H1 (cell line): Measurements from ENCODE around the gene ANKS1B. TPM values are rescaled to one million over a fixed set of nuclear protein-coding genes. Genes with fewer than 3 reads are reported as not detected.

Experiments
- CTCF ChIA-PET: fragments of 300-600 bp; sonication (Branson Sonifier 250); formaldehyde crosslinking; loops from one replicate; lab custom pipeline; 2021; ENCODE audit not compliant: partially characterized antibody; lab: Charles Lee
- POLR2A ChIA-PET: fragments of 300-600 bp; sonication (Branson Sonifier 250); formaldehyde crosslinking; loops from one replicate; lab custom pipeline; 2021; ENCODE audit warnings: inconsistent platforms; ENCODE audit not compliant: partially characterized antibody; lab: Charles Lee
- DNase-seq, 2 experiments: peaks; one replicate each; pipeline versions ENCODE4 v3.0.0 to v3.0.0-alpha.2; 2010 to 2022; ENCODE audit warnings: low spot score in 2 of 2, low read depth in 1 of 2, mixed read lengths in 1 of 2
- FAIRE-seq: peaks from 2 replicates; lab custom pipeline; 2011; peaks lifted over from hg19 to GRCh38; lab: Jason Lieb, UNC
- H2AFZ ChIP-seq: 2 replicates; pipeline ENCODE4 v1.8.1; 2012; ENCODE audit warnings: low read length, inconsistent platforms
- H2AK5ac ChIP-seq: 2 replicates; pipeline ENCODE4 v1.6.1; 2013; ENCODE audit warnings: low read depth, low read length
- H2BK120ac ChIP-seq: replicated peaks from 2 replicates; pipeline ENCODE3; 2013; ENCODE audit warnings: low read depth, low read length, inconsistent platforms
- H2BK12ac ChIP-seq: 2 replicates; pipeline ENCODE4 v1.6.1; 2013; ENCODE audit warnings: low read depth, low read length
- H2BK15ac ChIP-seq: 2 replicates; pipeline ENCODE4 v1.6.1; 2013; ENCODE audit warnings: low read length
- H2BK20ac ChIP-seq: 2 replicates; pipeline ENCODE4 v1.6.1; 2013; ENCODE audit warnings: low read length
- H2BK5ac ChIP-seq: 2 replicates; pipeline ENCODE4 v1.6.1; 2013; ENCODE audit warnings: low read depth, low read length
- H3K14ac ChIP-seq: 2 replicates; pipeline ENCODE4 v1.6.1; 2013; ENCODE audit warnings: inconsistent platforms; ENCODE audit not compliant: insufficient read length
- H3K18ac ChIP-seq: 2 replicates; pipeline ENCODE4 v1.6.1; 2013; ENCODE audit warnings: low read length; ENCODE audit errors: extremely low read depth
- H3K23ac ChIP-seq: 2 replicates; pipeline ENCODE4 v1.6.1; 2013; ENCODE audit warnings: inconsistent platforms; ENCODE audit not compliant: insufficient read length
- H3K23me2 ChIP-seq: 2 replicates; pipeline ENCODE4 v1.6.1; 2013; ENCODE audit warnings: low read depth, low read length
- H3K27ac ChIP-seq: 2 replicates; pipeline ENCODE4 v1.6.1; 2011; ENCODE audit warnings: low read depth, low read length, inconsistent platforms
- H3K27me3 ChIP-seq, 4 experiments: replicated peaks in 1 of 4; 1 replicate in 1 of 4; 2 replicates in 3 of 4; pipeline versions ENCODE4 v1.6.1 to v1.8.1; 2011 to 2013; ENCODE audit warnings: low read length in 3 of 4, mild to moderate bottlenecking in 3 of 4, inconsistent platforms in 2 of 4, mixed read lengths in 2 of 4, moderate library complexity in 1 of 4; ENCODE audit not compliant: control insufficient read depth in 3 of 4, insufficient read depth in 3 of 4; ENCODE audit errors: extremely low read depth in 1 of 4
- H3K36me3 ChIP-seq, 4 experiments: 2 replicates each; pipeline versions ENCODE4 v1.6.1 to v1.8.1; 2011 to 2013; ENCODE audit warnings: mild to moderate bottlenecking in 4 of 4, low read length in 3 of 4, moderate library complexity in 2 of 4, control low read depth in 1 of 4, inconsistent platforms in 1 of 4; ENCODE audit not compliant: insufficient read depth in 4 of 4, control insufficient read depth in 2 of 4
- H3K4ac ChIP-seq: replicated peaks from 2 replicates; pipeline ENCODE3; 2013; ENCODE audit warnings: low read length, low read depth, mixed read lengths, inconsistent platforms; ENCODE audit not compliant: insufficient read length
- H3K4me1 ChIP-seq, 4 experiments: replicated peaks in 1 of 4; 1 replicate in 1 of 4; 2 replicates in 3 of 4; pipeline versions ENCODE4 v1.6.1 to v1.8.1; 2011 to 2013; ENCODE audit warnings: low read length in 3 of 4, inconsistent platforms in 2 of 4, mixed read lengths in 1 of 4; ENCODE audit not compliant: insufficient read depth in 4 of 4, control insufficient read depth in 3 of 4
- H3K4me2 ChIP-seq, 2 experiments: 2 replicates each; pipeline versions ENCODE4 v1.6.1 to v1.8.1; 2011 to 2013; ENCODE audit warnings: low read depth in 2 of 2, low read length in 2 of 2, control low read depth in 1 of 2, inconsistent platforms in 1 of 2, mild to moderate bottlenecking in 1 of 2; ENCODE audit not compliant: insufficient read depth in 1 of 2
- H3K4me3 ChIP-seq, 4 experiments: fragments of 200-600, 300-600 bp in 1 of 4; sonication (generic), shearing (Covaris generic), sonication (Bioruptor Twin) in 1 of 4; 2 replicates each; pipeline versions ENCODE4 v1.5.1 to v1.8.1; 2011 to 2016; ENCODE audit warnings: low read length in 4 of 4, low read depth in 3 of 4, control low read depth in 2 of 4, inconsistent platforms in 2 of 4, mild to moderate bottlenecking in 2 of 4, mixed read lengths in 1 of 4, moderate library complexity in 1 of 4; ENCODE audit not compliant: insufficient read depth in 2 of 4; ENCODE audit errors: extremely low read depth in 1 of 4
- H3K56ac ChIP-seq: replicated peaks from 2 replicates; pipeline ENCODE3; 2013; ENCODE audit warnings: low read depth, mild to moderate bottlenecking, mixed read lengths, low read length, inconsistent platforms; ENCODE audit not compliant: insufficient read length
- H3K79me1 ChIP-seq: 2 replicates; pipeline ENCODE4 v1.6.1; 2013; ENCODE audit warnings: low read depth, low read length, control low read depth
- H3K79me2 ChIP-seq, 2 experiments: 2 replicates each; pipeline versions ENCODE4 v1.6.1 to v1.8.1; 2012 to 2013; ENCODE audit warnings: low read length in 2 of 2, mild to moderate bottlenecking in 2 of 2, inconsistent platforms in 1 of 2; ENCODE audit not compliant: insufficient read depth in 2 of 2, control insufficient read depth in 1 of 2
- H3K9ac ChIP-seq, 4 experiments: replicated peaks in 1 of 4; 1 replicate in 1 of 4; 2 replicates in 3 of 4; pipeline versions ENCODE4 v1.6.1 to v1.8.1; 2011 to 2013; ENCODE audit warnings: low read depth in 3 of 4, low read length in 3 of 4, control low read depth in 2 of 4, mild to moderate bottlenecking in 2 of 4, moderate library complexity in 2 of 4, inconsistent platforms in 1 of 4; ENCODE audit errors: extremely low read depth in 1 of 4
- H3K9me3 ChIP-seq, 2 experiments: 2 replicates each; pipeline versions ENCODE4 v1.6.1 to v1.8.1; 2012 to 2013; ENCODE audit warnings: mild to moderate bottlenecking in 2 of 2, moderate library complexity in 2 of 2, control low read depth in 1 of 2, inconsistent platforms in 1 of 2, low read depth in 1 of 2, low read length in 1 of 2, mixed read lengths in 1 of 2; ENCODE audit not compliant: insufficient read depth in 2 of 2
- H4K20me1 ChIP-seq, 2 experiments: replicated peaks in 1 of 2; 2 replicates each; pipeline versions ENCODE3 to v1.8.1; 2011 to 2013; ENCODE audit warnings: inconsistent platforms in 2 of 2, low read length in 2 of 2, mild to moderate bottlenecking in 1 of 2; ENCODE audit not compliant: insufficient read depth in 2 of 2, control insufficient read depth in 1 of 2
- H4K5ac ChIP-seq: 2 replicates; pipeline ENCODE4 v1.6.1; 2013; ENCODE audit warnings: low read length, low read depth, mixed read lengths, inconsistent platforms; ENCODE audit not compliant: insufficient read length
- H4K8ac ChIP-seq: 2 replicates; pipeline ENCODE4 v1.8.0; 2013; ENCODE audit warnings: mild to moderate bottlenecking, moderate library complexity, low read length, inconsistent platforms; ENCODE audit not compliant: insufficient read depth; ENCODE audit errors: extremely low read depth
- H4K91ac ChIP-seq: replicated peaks from 2 replicates; pipeline ENCODE3; 2013; ENCODE audit warnings: low read length, mixed read lengths, inconsistent platforms; ENCODE audit not compliant: insufficient read length
- CHD2 ChIP-seq: IDR thresholded peaks from 2 replicates; pipeline ENCODE4 v1.6.1; 2012; ENCODE audit warnings: low read length, improper control_type of control experiment
- CTBP2 ChIP-seq: IDR thresholded peaks from 2 replicates; pipeline ENCODE4 v1.7.0; 2011; ENCODE audit warnings: borderline replicate concordance, mild to moderate bottlenecking, moderate library complexity, mixed read lengths, low read length; ENCODE audit not compliant: insufficient read depth, insufficient read length
- EGR1 ChIP-seq: IDR thresholded peaks from 2 replicates; pipeline ENCODE4 v1.6.1; 2011; ENCODE audit warnings: low read depth, low read length, borderline replicate concordance
- HDAC6 ChIP-seq: IDR thresholded peaks from one replicate; pipeline ENCODE4 v1.7.1; 2012; ENCODE audit warnings: low read depth, mild to moderate bottlenecking, inconsistent platforms, low read length, moderate library complexity
- POU5F1 ChIP-seq: IDR thresholded peaks from 2 replicates; pipeline ENCODE4 v1.6.1; 2011; ENCODE audit warnings: low read depth, mild to moderate bottlenecking, low read length, moderate library complexity
- RAD21 ChIP-seq, 2 experiments: IDR thresholded peaks in 1 of 2; conservative IDR thresholded peaks in 1 of 2; 2 replicates each; pipeline ENCODE4 v1.6.1; 2011; ENCODE audit warnings: low read depth in 2 of 2, low read length in 2 of 2, improper control_type of control experiment in 1 of 2, inconsistent platforms in 1 of 2, mild to moderate bottlenecking in 1 of 2, moderate library complexity in 1 of 2
- RNF2 ChIP-seq: fragments of 200-900, 300-1000 bp; sonication (generic); IDR thresholded peaks from 2 replicates; pipeline ENCODE4 v1.7.1; 2016; ENCODE audit warnings: borderline replicate concordance, low read depth, mild to moderate bottlenecking, antibody characterized with exemption, low read length; ENCODE audit not compliant: poor library complexity, severe bottlenecking; ENCODE audit errors: missing control alignments
- SIX5 ChIP-seq: IDR thresholded peaks from 2 replicates; pipeline ENCODE4 v1.6.1; 2011; ENCODE audit warnings: mild to moderate bottlenecking, low read depth, low read length
- TBP ChIP-seq: IDR thresholded peaks from 2 replicates; pipeline ENCODE4 v1.6.1; 2011; ENCODE audit warnings: low read depth, low read length, improper control_type of control experiment
- TCF12 ChIP-seq: IDR thresholded peaks from 2 replicates; pipeline ENCODE4 v1.6.1; 2011; ENCODE audit warnings: low read depth, mild to moderate bottlenecking, low read length
- YY1 ChIP-seq: IDR thresholded peaks from 2 replicates; pipeline ENCODE4 v1.6.1; 2011; ENCODE audit warnings: low read depth, mild to moderate bottlenecking, low read length
- WGBS, 2 experiments: shearing (Covaris generic) in 1 of 2; methylation state at CpG; one replicate each; pipeline versions ENCODE4 v1.1.6 to v1.1.7; 2013 to 2015; ENCODE audit warnings: low lambda C conversion rate in 2 of 2, mixed read lengths in 2 of 2, inconsistent platforms in 1 of 2, low coverage in 1 of 2, missing lambda C conversion rate in 1 of 2; ENCODE audit not compliant: insufficient replicate concordance in 2 of 2, insufficient coverage in 1 of 2, insufficient read length in 1 of 2; ENCODE audit errors: extremely low coverage in 1 of 2, missing lambda C conversion rate in 1 of 2; 5-methylcytosine and 5-hydroxymethylcytosine counted together
- polyA plus RNA-seq, 7 experiments: library from polyadenylated mRNA; depleted of rRNA in 3 of 7; stranded (reverse) in 5 of 7; unstranded in 2 of 7; fragments of >200 nt in 5 of 7; fragments of 200-250 nt in 2 of 7; gene quantifications; 1 replicate in 5 of 7; 2 replicates in 1 of 7; 4 replicates in 1 of 7; pipeline versions ENCODE4 v1.2.1 to v1.2.3, GENCODE V29; 2011 to 2013; ENCODE audit warnings: missing spikeins in 2 of 7, mixed read lengths in 2 of 7
- total RNA-seq: library from RNA; stranded (reverse); fragmentation: NEBNext Ultra II Directional; extraction: Animal tissue kit (Norgen Biotek cat#: 25700); gene quantifications from 2 replicates; pipeline ENCODE4 v1.2.1, GENCODE V29; 2021
- TF ChIP-seq, protein P1 (sequence below): IDR thresholded peaks from 2 replicates; pipeline ENCODE4 v1.6.1; 2012; ENCODE audit warnings: low read length, inconsistent platforms

ANKS1B gene
- total and polyA plus RNA-seq, 2 of the 8 experiments (the other 6 are each of a cell fraction or from before 2014, with no cell fraction given): 2.7 to 6.1 TPM

DNA sequence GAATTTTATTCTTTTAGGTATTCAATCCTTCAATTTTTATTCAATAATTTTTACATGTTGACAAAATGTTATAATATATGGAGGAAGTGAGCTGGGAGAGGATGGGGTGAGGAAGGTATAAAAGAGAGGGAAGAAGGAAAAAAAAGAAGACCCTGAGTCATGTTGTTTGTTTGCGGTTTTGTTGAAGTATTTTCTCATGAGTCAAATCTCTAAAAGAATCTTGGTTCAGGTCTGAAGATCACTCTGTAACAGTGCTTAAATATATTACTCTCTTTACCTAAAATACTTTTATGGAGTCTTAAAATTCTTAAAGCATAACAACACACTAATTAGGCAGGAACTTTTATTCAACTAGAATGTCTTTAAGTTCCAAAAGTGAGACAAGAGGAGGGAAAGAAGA is 826.8 kb downstream of the ANKS1B start:
- no peak overlapping the region for H2BK12ac ChIP-seq
- no peaks in the 10 kb centered on the region for H3K27me3 ChIP-seq
- H2AK5ac ChIP-seq: no peak overlapping the region
- no peak overlapping the region for H3K9ac ChIP-seq
- no peaks in the 10 kb centered on the region for H3K79me1 ChIP-seq
- no peak overlapping the region for H4K5ac ChIP-seq
- no peak overlapping the region for H4K8ac ChIP-seq
- no peak overlapping the region for H2BK15ac ChIP-seq
- no peaks in the 10 kb centered on the region for H3K79me2 ChIP-seq
- H2AFZ ChIP-seq: no peak overlapping the region
- ChIA-PET POLR2A (no interaction called here), CTCF (interaction anchor here (0.6 to 2.5 kb wide), 3 partner anchors 12 to 333 kb away, joined by 3 to 11 read pairs (median 3); no protein-coding TSS in a partner anchor)
- H3K36me3 ChIP-seq: no peaks in the 10 kb centered on the region
- H3K4me2 ChIP-seq: no peak overlapping the region
- H3K4me3 ChIP-seq: no peak overlapping the region
- peaks cover 2 to 6% (median 5%) of the 10 kb centered on the region in 4 experiments; a peak in 3 of 7 replicates for H3K4me1 ChIP-seq
- FAIRE-seq (no peak), DNase-seq (no peak)
- 0 out of 4 replicates have a peak, but pooled peaks cover 2 to 8% of the 10 kb centered on the region in 2 experiments for H3K9me3 ChIP-seq
- H3K56ac ChIP-seq: no peak overlapping the region
- no peak overlapping the region for H2BK5ac ChIP-seq
- no peak overlapping the region for H3K18ac ChIP-seq
- H4K91ac ChIP-seq: no peak overlapping the region
- H3K23me2 ChIP-seq: no peaks in the 10 kb centered on the region
- no peak overlapping the region for H3K4ac ChIP-seq
- H3K23ac ChIP-seq: no peak overlapping the region
- no peak overlapping the region for H3K27ac ChIP-seq
- H2BK120ac ChIP-seq: no peak overlapping the region
- no peak overlapping the region for H3K14ac ChIP-seq
- WGBS, 2 experiments: 94% methylated on average over 1 of the region's 1 CpG; no CpG with 5 or more reads in 1 of the 2 experiments
- no peak overlapping the region for H2BK20ac ChIP-seq
- H4K20me1 ChIP-seq: no peaks in the 10 kb centered on the region
- TF ChIP-seq CTBP2: no peak
- TF ChIP-seq EGR1: no peak
- no peak for TF ChIP-seq TBP
- no peak for TF ChIP-seq RNF2
- TF ChIP-seq POU5F1: no peak
- no peak for TF ChIP-seq HDAC6
- no peak for TF ChIP-seq CHD2
- TF ChIP-seq SIX5: no peak
- TF ChIP-seq TCF12: no peak
- TF ChIP-seq, protein P1, sequence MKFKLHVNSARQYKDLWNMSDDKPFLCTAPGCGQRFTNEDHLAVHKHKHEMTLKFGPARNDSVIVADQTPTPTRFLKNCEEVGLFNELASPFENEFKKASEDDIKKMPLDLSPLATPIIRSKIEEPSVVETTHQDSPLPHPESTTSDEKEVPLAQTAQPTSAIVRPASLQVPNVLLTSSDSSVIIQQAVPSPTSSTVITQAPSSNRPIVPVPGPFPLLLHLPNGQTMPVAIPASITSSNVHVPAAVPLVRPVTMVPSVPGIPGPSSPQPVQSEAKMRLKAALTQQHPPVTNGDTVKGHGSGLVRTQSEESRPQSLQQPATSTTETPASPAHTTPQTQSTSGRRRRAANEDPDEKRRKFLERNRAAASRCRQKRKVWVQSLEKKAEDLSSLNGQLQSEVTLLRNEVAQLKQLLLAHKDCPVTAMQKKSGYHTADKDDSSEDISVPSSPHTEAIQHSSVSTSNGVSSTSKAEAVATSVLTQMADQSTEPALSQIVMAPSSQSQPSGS: no peak
- no peak for TF ChIP-seq YY1
- no peak for TF ChIP-seq RAD21 (IDR thresholded peaks at IDR 0.05 in 1 of 2, conservative IDR thresholded peaks at IDR 0.05 in 1 of 2; ENCODE audit: low read depth in 2 of 2, low read length in 2 of 2)
